Prostate gland (tissue), 2 donors: ENCODE measurements around the gene NUCKS1. TPM values are rescaled to one million over a fixed set of nuclear protein-coding genes. Genes with fewer than 3 reads are reported as not detected.

Experiments used
- DNase-seq: peaks from one replicate; pipeline ENCODE4 v3.0.0-alpha.2; 2019; ENCODE audit warnings: low spot score
- H3K27ac ChIP-seq, 2 donors: fragments of 200-600 bp; sonication (generic); 2 replicates each; pipeline ENCODE4 v1.5.1; 2017 to 2019
- H3K27me3 ChIP-seq: fragments of 200-600 bp; sonication (generic); replicated peaks from 2 replicates; pipeline ENCODE4 v1.5.1; 2019; ENCODE audit not compliant: insufficient read depth
- H3K36me3 ChIP-seq, 2 donors: fragments of 200-600 bp; sonication (generic); 1 replicate in 1 of 2; 2 replicates in 1 of 2; pipeline versions ENCODE4 v1.5.1 to v1.8.1; 2017 to 2019
- H3K4me1 ChIP-seq: fragments of 200-600 bp; sonication (generic); replicated peaks from 2 replicates; pipeline ENCODE4 v1.5.1; 2019
- H3K4me3 ChIP-seq, 2 donors: fragments of 200-600 bp; sonication (generic); 2 replicates each; pipeline ENCODE4 v1.5.1; 2017 to 2019
- H3K9me3 ChIP-seq: fragments of 200-600 bp; sonication (generic); 2 replicates; pipeline ENCODE4 v1.5.1; 2017
- POLR2A ChIP-seq: fragments of 450-650 bp; IDR thresholded peaks from one replicate; pipeline ENCODE4 v1.6.1; 2016; ENCODE audit warnings: antibody characterized with exemption, mild to moderate bottlenecking
- POLR2AphosphoS5 ChIP-seq: sonication (generic); formaldehyde crosslinking; IDR thresholded peaks from one replicate; pipeline ENCODE4 v1.6.1; 2017; ENCODE audit warnings: antibody characterized with exemption
- WGBS: methylation state at CpG from one replicate; pipeline ENCODE4 v1.1.5; 2018; 5-methylcytosine and 5-hydroxymethylcytosine counted together
- intact Hi-C: fragments of 100-400 bp; cut with DNase I; formaldehyde crosslinking; loops from one replicate; pipeline ENCODE4 v1.14.2; 2022
- total RNA-seq, 2 donors: library from RNA; depleted of rRNA; stranded (reverse); fragments of >200 nt; gene quantifications; one replicate each; pipeline ENCODE4 v1.1.0, GENCODE V29; 2016
- TF ChIP-seq, protein P1 (sequence below), 4 experiments: fragments of 200-600 bp in 2 of 4; fragments of 450-650 bp in 2 of 4; sonication (generic) in 2 of 4; IDR thresholded peaks; 1 replicate in 3 of 4; 2 replicates in 1 of 4; pipeline ENCODE4 v1.5.1; 2016 to 2019; ENCODE audit warnings: antibody characterized with exemption in 4 of 4, mild to moderate bottlenecking in 2 of 4, moderate library complexity in 2 of 4

The NUCKS1 gene
- total RNA-seq, 2 donors from 2014 or later = 102 to 111 TPM

DNA sequence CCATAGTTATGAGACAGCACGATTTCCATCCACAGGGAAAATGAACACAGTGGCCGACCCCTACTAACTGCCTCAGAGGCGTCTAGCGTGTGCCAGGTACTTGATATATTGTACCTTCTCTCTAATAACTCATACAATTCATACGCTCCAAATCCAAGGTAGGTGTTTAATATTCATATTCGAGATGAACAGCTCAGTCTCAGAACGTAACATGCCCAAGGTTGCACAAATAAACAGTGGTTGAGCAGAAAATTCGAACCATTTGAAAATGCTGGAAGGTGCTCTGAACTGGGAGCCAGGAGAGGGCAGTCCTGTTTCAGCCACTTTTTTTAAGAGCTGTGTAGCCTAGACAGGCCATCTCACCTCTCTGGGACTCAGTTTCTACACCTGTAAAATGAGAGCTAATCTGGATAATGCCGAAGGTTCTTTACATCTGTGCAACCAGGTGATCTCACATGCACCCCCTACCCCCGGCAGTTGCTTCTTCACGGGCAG lies 77.5 kb downstream of the NUCKS1 start:
- no peak for DNase-seq
- TF ChIP-seq POLR2AphosphoS5 (no peak), POLR2A (no peak)
- TF ChIP-seq, protein P1, sequence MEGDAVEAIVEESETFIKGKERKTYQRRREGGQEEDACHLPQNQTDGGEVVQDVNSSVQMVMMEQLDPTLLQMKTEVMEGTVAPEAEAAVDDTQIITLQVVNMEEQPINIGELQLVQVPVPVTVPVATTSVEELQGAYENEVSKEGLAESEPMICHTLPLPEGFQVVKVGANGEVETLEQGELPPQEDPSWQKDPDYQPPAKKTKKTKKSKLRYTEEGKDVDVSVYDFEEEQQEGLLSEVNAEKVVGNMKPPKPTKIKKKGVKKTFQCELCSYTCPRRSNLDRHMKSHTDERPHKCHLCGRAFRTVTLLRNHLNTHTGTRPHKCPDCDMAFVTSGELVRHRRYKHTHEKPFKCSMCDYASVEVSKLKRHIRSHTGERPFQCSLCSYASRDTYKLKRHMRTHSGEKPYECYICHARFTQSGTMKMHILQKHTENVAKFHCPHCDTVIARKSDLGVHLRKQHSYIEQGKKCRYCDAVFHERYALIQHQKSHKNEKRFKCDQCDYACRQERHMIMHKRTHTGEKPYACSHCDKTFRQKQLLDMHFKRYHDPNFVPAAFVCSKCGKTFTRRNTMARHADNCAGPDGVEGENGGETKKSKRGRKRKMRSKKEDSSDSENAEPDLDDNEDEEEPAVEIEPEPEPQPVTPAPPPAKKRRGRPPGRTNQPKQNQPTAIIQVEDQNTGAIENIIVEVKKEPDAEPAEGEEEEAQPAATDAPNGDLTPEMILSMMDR (IDR thresholded peaks at IDR 0.05) = no peak
- Histone ChIP-seq H3K36me3 (peaks cover 0 to 6% of the 10 kb centered on the region in 2 donors), H3K9me3 (no peaks in the 10 kb centered on the region), H3K27me3 (no peaks in the 10 kb centered on the region), H3K4me3 (peak overlapping the region; percentile 7 to 84), H3K27ac (peak overlapping the region; percentile 81 to 89), H3K4me1 (no peaks in the 10 kb centered on the region)
- WGBS = 58% methylated on average over 11 of the region's 11 CpGs
- intact Hi-C loops = no loop called here

DNA sequence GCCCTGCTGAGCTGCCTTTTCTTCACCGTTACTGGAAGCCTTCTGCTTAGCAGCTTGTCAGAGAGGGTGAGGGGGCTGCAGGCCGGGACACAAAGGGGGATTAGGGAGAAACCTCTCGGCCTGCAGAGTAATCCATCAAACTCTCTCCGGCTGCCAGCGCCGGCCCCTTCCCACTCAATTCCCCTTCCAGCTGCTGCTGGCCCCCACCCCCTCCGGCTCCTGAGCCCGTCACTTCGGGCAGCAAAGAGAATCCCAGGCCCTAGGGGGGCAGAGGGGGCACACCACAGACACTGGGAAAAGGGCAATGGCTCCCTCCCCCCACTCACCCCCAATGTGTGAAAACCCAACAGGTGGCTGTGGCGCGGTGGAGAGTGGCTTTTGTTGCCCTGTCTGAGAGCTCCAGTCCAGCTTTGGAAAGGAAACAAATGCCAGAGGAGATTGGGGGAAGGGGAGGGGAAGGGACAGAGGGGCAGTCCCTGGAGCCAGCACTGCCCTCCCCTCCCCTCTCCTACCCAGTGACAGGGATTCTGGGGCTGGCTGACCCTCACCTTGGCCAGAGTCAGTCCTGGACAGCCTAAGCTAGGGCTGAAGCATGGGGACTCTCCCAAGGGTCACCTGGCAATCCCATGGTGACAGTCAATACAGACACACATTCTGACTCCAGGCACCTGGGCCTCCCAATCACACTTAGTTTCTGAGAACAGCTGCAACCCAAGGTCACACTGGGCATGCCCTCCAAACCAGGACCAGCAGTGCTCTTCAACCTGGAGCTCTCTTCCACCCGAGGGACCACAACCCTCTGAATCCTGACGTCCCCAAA lies 79.2 kb downstream of the NUCKS1 start:
- TF ChIP-seq POLR2A = no peak
- TF ChIP-seq, protein P1 (IDR thresholded peaks at IDR 0.05) = no peak
- no peak for TF ChIP-seq POLR2AphosphoS5
- Histone ChIP-seq H3K27ac (peak overlapping the region; percentile 81 to 89), H3K36me3 (peaks cover 0 to 6% of the 10 kb centered on the region in 2 donors), H3K4me3 (peak overlapping the region in 1 of 2 donors; percentile 84), H3K27me3 (no peaks in the 10 kb centered on the region), H3K4me1 (no peaks in the 10 kb centered on the region), H3K9me3 (no peaks in the 10 kb centered on the region)
- intact Hi-C loops = no loop called here
- no peak for DNase-seq
- 67% methylated on average over 13 of the region's 13 CpGs for WGBS

DNA sequence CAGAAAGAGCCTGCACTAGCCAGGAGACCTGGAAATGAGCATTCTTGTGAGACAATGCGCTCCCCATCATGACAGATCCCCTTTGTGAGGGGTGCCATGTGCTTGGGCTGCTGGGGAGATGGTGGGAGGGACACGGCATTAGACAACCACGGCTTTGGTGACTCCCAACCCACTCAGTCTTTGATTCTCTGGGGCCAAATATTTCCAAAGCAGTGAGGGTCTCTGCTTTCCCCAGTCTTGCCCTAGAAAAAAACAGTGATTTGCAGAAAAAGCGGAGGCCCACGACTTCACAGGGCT lies 79.9 kb downstream of the NUCKS1 start:
- 85% methylated on average over 5 of the region's 5 CpGs for whole genome bisulfite sequencing
- DNase-seq = no peak

DNA sequence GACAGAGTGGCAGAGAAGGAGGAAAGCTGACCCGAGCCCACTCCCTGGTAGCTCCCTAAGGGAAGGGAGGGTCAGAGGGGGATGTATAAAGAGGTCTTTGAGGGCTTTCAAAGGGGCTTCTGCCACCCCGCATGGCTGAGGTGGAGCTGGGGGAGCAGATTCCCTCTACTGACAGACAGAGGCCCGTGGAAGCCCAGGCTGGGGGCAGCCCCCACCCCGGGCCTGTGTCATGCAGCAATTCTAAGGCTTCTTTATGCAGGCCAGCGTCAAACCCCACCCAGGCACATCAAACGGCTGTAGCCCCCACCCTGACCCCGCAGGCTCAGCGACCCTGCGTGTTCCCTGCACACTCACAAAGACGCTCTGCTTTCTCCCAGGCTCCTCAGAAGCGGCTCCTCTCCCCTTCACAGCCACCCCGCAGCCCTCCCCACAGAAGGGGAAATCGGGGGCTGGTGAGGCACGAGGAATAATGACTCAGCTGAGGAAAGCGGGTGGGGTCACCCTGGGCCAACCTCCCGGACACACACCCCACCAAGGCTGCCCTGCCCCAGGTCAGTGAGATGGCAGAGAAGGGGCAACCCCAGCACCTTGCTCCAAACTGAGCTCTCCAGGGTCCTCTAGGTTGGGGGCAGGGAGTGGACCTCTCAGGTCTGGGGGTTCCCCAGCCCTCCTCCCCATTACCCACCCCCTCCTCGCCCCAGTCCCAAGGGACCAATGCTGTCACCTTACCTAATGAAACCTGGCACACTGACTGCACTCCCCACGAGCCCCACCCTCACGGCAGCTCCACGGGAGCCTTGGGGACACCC lies 80.4 kb downstream of the NUCKS1 start:
- peak overlapping the region; percentile 37 to 89 for H3K27ac ChIP-seq

More for the DNA sequence above, 79.9 kb downstream of the NUCKS1 start:
- Histone ChIP-seq H3K36me3 (peaks cover 0 to 6% of the 10 kb centered on the region in 2 donors), H3K27ac (peak overlapping the region; percentile 37 to 89), H3K4me1 (no peaks in the 10 kb centered on the region), H3K4me3 (peak overlapping the region in 1 of 2 donors; percentile 84), H3K9me3 (no peaks in the 10 kb centered on the region), H3K27me3 (no peaks in the 10 kb centered on the region)
- TF ChIP-seq POLR2A (no peak), POLR2AphosphoS5 (no peak)
- TF ChIP-seq, protein P1 (IDR thresholded peaks at IDR 0.05) = no peak
- intact Hi-C loops = no loop called here

More for the DNA sequence above, 80.4 kb downstream of the NUCKS1 start:
- WGBS = 69% methylated on average over 20 of the region's 20 CpGs
- DNase-seq = no peak
- H3K4me3 ChIP-seq = peak overlapping the region; percentile 2 to 84
- intact Hi-C loops = loop anchor here (10.0 kb wide), 1 partner anchor 425 kb away; no protein-coding TSS in a partner anchor
- H3K27me3 ChIP-seq = no peaks in the 10 kb centered on the region
- TF ChIP-seq POLR2A = no peak
- TF ChIP-seq POLR2AphosphoS5 = no peak
- TF ChIP-seq, protein P1 (IDR thresholded peaks at IDR 0.05) = no peak
- H3K9me3 ChIP-seq = no peaks in the 10 kb centered on the region
- H3K4me1 ChIP-seq = peaks cover 2% of the 10 kb centered on the region
- H3K36me3 ChIP-seq = peaks cover under 1 to 2% of the 10 kb centered on the region in 2 donors
